ENCODE measurements around the gene S100A10.

The S100A10 gene

GRCh38 chr1:151934048-151934493 is 59.6 kb downstream of the S100A10 start:
- no peak for DNase-seq (ENCODE audit: low read depth)

Data from GM04503 (cell line).